B cell (primary cell): ENCODE data around the gene NDUFS6. TPM values are rescaled to one million over a fixed set of nuclear protein-coding genes. Genes with fewer than 3 reads are reported as not detected.

Experiments
- ATAC-seq: fragments of 200-7000 bp; cut with Tn5 transposase; one replicate; pipeline ENCODE4 v1.10.0; 2021; ENCODE audit warnings: low read depth, mild to moderate bottlenecking, moderate number of reproducible peaks, moderate library complexity
- CTCF ChIA-PET: fragments of 350-600 bp; sonication (Branson Sonifier 250); formaldehyde crosslinking; loops from one replicate; lab custom pipeline; 2021; ENCODE audit warnings: antibody characterized with exemption, inconsistent platforms; lab: Charles Lee
- POLR2A ChIA-PET: fragments of 350-600 bp; sonication (Branson Sonifier 250); formaldehyde crosslinking; loops from one replicate; lab custom pipeline; 2021; ENCODE audit warnings: antibody characterized with exemption; lab: Charles Lee
- DNase-seq: peaks from one replicate; pipeline ENCODE4 v3.0.0; 2013
- H2AFZ ChIP-seq: 2 replicates; pipeline ENCODE4 v1.6.1; 2012; ENCODE audit warnings: mild to moderate bottlenecking, low read depth, low read length; ENCODE audit not compliant: insufficient read depth, poor library complexity, severe bottlenecking
- H3K27ac ChIP-seq, 2 donors: 1 replicate in 1 of 2; 2 replicates in 1 of 2; pipeline ENCODE4 v1.5.1; 2012 to 2013; ENCODE audit warnings: low read length in 2 of 2, mild to moderate bottlenecking in 2 of 2, moderate library complexity in 1 of 2
- H3K27me3 ChIP-seq, 4 experiments: fragments of 200-600 bp in 1 of 4; sonication (generic) in 1 of 4; replicated peaks in 1 of 4; 1 replicate in 2 of 4; 2 replicates in 2 of 4; pipeline versions ENCODE4 v1.6.1 to v1.7.0; 2013 to 2016; ENCODE audit warnings: low read length in 3 of 4, mild to moderate bottlenecking in 2 of 4, mixed read lengths in 1 of 4, moderate library complexity in 1 of 4; ENCODE audit not compliant: insufficient read depth in 4 of 4, control insufficient read depth in 3 of 4; ENCODE audit errors: control extremely low read depth in 1 of 4
- H3K36me3 ChIP-seq, 2 experiments: replicated peaks in 1 of 2; 1 replicate in 1 of 2; 2 replicates in 1 of 2; pipeline versions ENCODE4 v1.6.1 to v1.7.1; 2013; ENCODE audit warnings: low read length in 1 of 2; ENCODE audit not compliant: insufficient read depth in 2 of 2, control insufficient read depth in 1 of 2; ENCODE audit errors: control extremely low read depth in 1 of 2, extremely low read depth in 1 of 2
- H3K4me1 ChIP-seq, 2 donors: fragments of 200-600 bp in 1 of 2; sonication (generic) in 1 of 2; 1 replicate in 1 of 2; 2 replicates in 1 of 2; pipeline versions ENCODE4 v1.5.1 to v1.6.1; 2013 to 2017; ENCODE audit warnings: low read length in 2 of 2; ENCODE audit not compliant: control insufficient read depth in 2 of 2, insufficient read depth in 2 of 2
- H3K4me2 ChIP-seq: replicated peaks from 2 replicates; pipeline ENCODE3; 2012; ENCODE audit warnings: mild to moderate bottlenecking, low read depth, low read length; ENCODE audit not compliant: poor library complexity, severe bottlenecking
- H3K4me3 ChIP-seq, 5 experiments: fragments of 200-600 bp in 1 of 5; sonication (generic) in 1 of 5; 1 replicate in 3 of 5; 2 replicates in 2 of 5; pipeline versions ENCODE4 v1.5.1 to v1.7.0; 2011 to 2016; ENCODE audit warnings: low read length in 4 of 5, mild to moderate bottlenecking in 4 of 5, low read depth in 2 of 5, control low read depth in 1 of 5, moderate library complexity in 1 of 5; ENCODE audit not compliant: insufficient read depth in 1 of 5; ENCODE audit errors: control extremely low read depth in 1 of 5, extremely low read depth in 1 of 5
- H3K79me2 ChIP-seq: fragments of 200-600 bp; sonication (generic); one replicate; pipeline ENCODE4 v1.6.0; 2016; ENCODE audit warnings: low read length; ENCODE audit not compliant: control insufficient read depth, insufficient read depth
- H3K9ac ChIP-seq: fragments of 200-600 bp; sonication (generic); 2 replicates; pipeline ENCODE4 v1.6.1; 2017; ENCODE audit warnings: mild to moderate bottlenecking, low read length, moderate library complexity
- H3K9me3 ChIP-seq, 3 donors: one replicate each; pipeline versions ENCODE4 v1.6.1 to v1.7.1; 2013; ENCODE audit warnings: low read length in 2 of 3; ENCODE audit not compliant: control insufficient read depth in 2 of 3, insufficient read depth in 1 of 3; ENCODE audit errors: control extremely low read depth in 1 of 3
- H4K20me1 ChIP-seq: 2 replicates; pipeline ENCODE4 v1.6.0; 2012; ENCODE audit warnings: mild to moderate bottlenecking, low read length; ENCODE audit not compliant: insufficient read depth, control insufficient read depth, poor library complexity, severe bottlenecking
- H3K27ac Mint-ChIP-seq: one replicate; pipeline ENCODE4 v1.8.0; 2021; ENCODE audit warnings: mixed read lengths
- H3K27me3 Mint-ChIP-seq: one replicate; pipeline ENCODE4 v1.8.0; 2021; ENCODE audit warnings: mixed read lengths
- H3K4me1 Mint-ChIP-seq: one replicate; pipeline ENCODE4 v1.8.0; 2021; ENCODE audit warnings: mixed read lengths
- H3K4me3 Mint-ChIP-seq: one replicate; pipeline ENCODE4 v1.8.0; 2021; ENCODE audit warnings: mixed read lengths
- H3K9me3 Mint-ChIP-seq: one replicate; pipeline ENCODE4 v1.8.0; 2022; ENCODE audit warnings: mixed read lengths; ENCODE audit not compliant: insufficient read depth
- EZH2 ChIP-seq: IDR thresholded peaks from 2 replicates; pipeline ENCODE4 v1.6.1; 2012; ENCODE audit warnings: borderline replicate concordance, low read depth, mild to moderate bottlenecking, moderate library complexity, low read length; ENCODE audit not compliant: insufficient read depth, poor library complexity, severe bottlenecking
- WGBS: methylation state at CpG from one replicate; pipeline ENCODE4 v1.1.5; 2013; ENCODE audit warnings: missing lambda C conversion rate; ENCODE audit not compliant: insufficient coverage; 5-methylcytosine and 5-hydroxymethylcytosine counted together
- intact Hi-C: fragments of 100-400 bp; cut with micrococcal nuclease; formaldehyde crosslinking; loops from one replicate; pipeline ENCODE4 v1.10.0; 2022
- polyA plus RNA-seq: library from polyadenylated mRNA; depleted of rRNA; stranded (reverse); fragments of >200 nt; gene quantifications from 2 replicates; pipeline ENCODE4 v1.2.3, GENCODE V29; 2012
- total RNA-seq, 2 donors: library from RNA; stranded (reverse); fragments of 120-200 nt in 1 of 2; gene quantifications; 1 replicate in 1 of 2; 2 replicates in 1 of 2; pipeline versions ENCODE4 v1.2.3 to v1.2.4, GENCODE V29; 2013 to 2022
- TF ChIP-seq, protein P1 (sequence below): fragments of 200-600 bp; IDR thresholded peaks from one replicate; pipeline ENCODE4 v1.8.0; 2022; ENCODE audit warnings: antibody characterized with exemption, mild to moderate bottlenecking

Gene NDUFS6
- total and polyA plus RNA-seq, 2 donors (not counting 1 experiment from before 2014, with no cell fraction given) = 16.9 to 18.0 TPM

DNA sequence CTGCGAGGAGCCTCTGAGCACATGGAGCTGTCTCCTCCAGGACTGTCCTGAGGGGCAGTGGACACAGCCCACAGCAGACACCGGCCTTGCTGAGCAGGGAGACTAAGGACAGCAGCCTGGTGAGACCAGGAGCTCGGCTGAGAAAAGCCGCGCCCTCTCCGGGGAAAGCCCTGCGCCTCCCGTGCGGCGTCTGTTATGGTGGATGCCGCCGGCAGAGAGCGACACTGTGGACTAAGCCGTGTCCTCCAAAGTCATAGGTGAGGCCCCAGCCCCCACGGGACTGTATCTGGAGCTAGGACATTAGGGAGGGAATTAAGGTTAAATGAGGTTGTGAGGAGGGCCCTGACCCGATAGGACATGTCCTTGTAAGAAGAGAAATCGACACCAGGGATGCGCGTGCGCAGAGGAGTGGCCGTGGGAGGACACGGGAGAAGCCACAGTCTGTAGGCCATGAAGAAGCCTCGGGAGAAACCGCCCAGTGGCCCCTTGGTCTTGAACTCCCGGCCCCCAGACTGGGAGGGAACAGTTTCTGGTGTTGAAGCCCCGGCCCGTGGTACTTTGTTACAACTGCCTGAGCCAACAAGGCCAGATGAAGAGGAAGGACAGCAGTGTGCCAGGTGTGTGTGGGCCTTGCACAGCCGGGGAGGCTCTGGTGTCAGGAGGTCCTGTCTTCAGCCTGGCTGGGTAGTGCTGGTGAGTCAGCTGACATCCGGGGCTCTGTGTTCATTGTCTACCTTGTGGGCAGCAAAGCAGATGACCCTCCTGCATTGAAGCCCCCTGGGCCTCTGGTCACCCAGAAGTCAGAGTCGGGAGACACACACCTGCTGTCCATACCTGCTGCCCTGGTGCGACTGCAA lies 23.7 kb upstream of the NDUFS6 start:
- H3K4me1 ChIP-seq = peaks cover 4 to 7% of the 10 kb centered on the region in 2 donors
- Mint-ChIP-seq H3K27ac (no peak overlapping the region), H3K4me3 (no peak overlapping the region), H3K27me3 (peaks cover 17% of the 10 kb centered on the region), H3K4me1 (peaks cover 5% of the 10 kb centered on the region), H3K9me3 (no peaks in the 10 kb centered on the region)
- ChIA-PET CTCF (no interaction called here), POLR2A (no interaction called here)
- no peak overlapping the region for H3K4me2 ChIP-seq
- intact Hi-C loops = no loop called here
- ATAC-seq = no peak
- DNase-seq = no peak
- no peaks in the 10 kb centered on the region for H4K20me1 ChIP-seq
- peaks cover 0 to 3% (median 0%) of the 10 kb centered on the region in 3 donors for H3K9me3 ChIP-seq
- H3K27ac ChIP-seq = no peak overlapping the region
- WGBS = 88% methylated on average over 31 of the region's 31 CpGs
- no peaks in the 10 kb centered on the region for H3K79me2 ChIP-seq
- H2AFZ ChIP-seq = no peak overlapping the region
- H3K27me3 ChIP-seq = peaks cover 0 to 2% (median 0%) of the 10 kb centered on the region in 4 experiments
- H3K4me3 ChIP-seq = no peak overlapping the region
- no peak overlapping the region for H3K9ac ChIP-seq
- no peaks in the 10 kb centered on the region for H3K36me3 ChIP-seq
- TF ChIP-seq EZH2 = no peak
- TF ChIP-seq, protein P1, sequence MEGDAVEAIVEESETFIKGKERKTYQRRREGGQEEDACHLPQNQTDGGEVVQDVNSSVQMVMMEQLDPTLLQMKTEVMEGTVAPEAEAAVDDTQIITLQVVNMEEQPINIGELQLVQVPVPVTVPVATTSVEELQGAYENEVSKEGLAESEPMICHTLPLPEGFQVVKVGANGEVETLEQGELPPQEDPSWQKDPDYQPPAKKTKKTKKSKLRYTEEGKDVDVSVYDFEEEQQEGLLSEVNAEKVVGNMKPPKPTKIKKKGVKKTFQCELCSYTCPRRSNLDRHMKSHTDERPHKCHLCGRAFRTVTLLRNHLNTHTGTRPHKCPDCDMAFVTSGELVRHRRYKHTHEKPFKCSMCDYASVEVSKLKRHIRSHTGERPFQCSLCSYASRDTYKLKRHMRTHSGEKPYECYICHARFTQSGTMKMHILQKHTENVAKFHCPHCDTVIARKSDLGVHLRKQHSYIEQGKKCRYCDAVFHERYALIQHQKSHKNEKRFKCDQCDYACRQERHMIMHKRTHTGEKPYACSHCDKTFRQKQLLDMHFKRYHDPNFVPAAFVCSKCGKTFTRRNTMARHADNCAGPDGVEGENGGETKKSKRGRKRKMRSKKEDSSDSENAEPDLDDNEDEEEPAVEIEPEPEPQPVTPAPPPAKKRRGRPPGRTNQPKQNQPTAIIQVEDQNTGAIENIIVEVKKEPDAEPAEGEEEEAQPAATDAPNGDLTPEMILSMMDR = no peak
